ENCODE measurements around the gene MAD1L1. TPM values are rescaled to one million over a fixed set of nuclear protein-coding genes. Genes with fewer than 3 reads are reported as not detected.

Gene MAD1L1
- total and polyA plus RNA-seq, 7 donors, result 11.7 to 17.5 (median 15.6) TPM

DNA sequence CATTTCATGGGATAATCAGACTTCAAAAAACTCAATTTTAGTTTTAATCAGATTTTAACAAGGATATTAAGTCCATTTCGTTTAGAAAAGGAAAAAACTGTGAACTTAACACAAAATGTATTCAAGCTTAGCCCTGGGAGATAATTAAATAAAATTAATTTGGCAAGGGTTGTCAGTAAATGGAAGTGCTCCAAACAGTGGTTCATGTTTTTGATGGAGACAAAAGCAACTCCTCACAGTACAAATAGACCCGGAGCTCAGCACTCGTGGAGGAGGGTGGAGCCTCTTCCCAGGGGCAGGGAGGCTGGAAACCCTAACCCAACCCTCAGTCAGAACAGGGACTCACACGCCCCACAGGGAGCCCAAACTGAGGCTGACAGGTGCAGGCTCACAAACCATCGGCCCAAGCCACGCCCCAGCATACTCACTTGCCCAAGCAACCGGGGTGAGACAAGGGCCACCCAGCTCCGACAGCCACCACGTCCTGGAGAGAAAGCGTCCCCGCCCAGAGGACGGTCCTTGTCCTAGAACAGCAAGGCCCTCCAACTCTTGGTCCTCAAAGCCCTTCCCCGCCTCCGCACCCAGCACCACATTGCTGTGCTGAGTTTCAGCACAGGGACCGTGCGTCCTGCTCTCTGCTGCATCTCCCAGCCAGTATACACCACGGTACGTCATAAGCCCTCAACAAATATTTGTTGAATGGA, 39.8 kb downstream of the MAD1L1 start:
- Histone ChIP-seq H3K36me3 (ENCODE audit: insufficient read depth in 1 of 2, low read depth in 1 of 2) (no peaks in the 10 kb centered on the region), H3K4me3 (no peak overlapping the region), H3K27me3 (ENCODE audit: insufficient read depth in 3 of 3, low read length in 2 of 3) (no peaks in the 10 kb centered on the region), H3K4me1 (peaks cover 54% of the 10 kb centered on the region), H3K27ac (peak overlapping the region; percentile 68), H3K9me3 (no peaks in the 10 kb centered on the region)
- intact Hi-C loops (cut with DNase I), result loop anchor here in 1 of 2 donors (5.0 kb wide), 1 partner anchor 86 kb away; no protein-coding TSS in a partner anchor
- ATAC-seq, result peak; percentile 76 to 95 (median 90)
- DNase-seq, result peak; percentile 43 to 89
- TF ChIP-seq CTCF (IDR thresholded peaks at IDR 0.05), result no peak
- 36 to 59% (median 40%) methylated on average over 18 of the region's 18 CpGs for WGBS, 3 donors

DNA sequence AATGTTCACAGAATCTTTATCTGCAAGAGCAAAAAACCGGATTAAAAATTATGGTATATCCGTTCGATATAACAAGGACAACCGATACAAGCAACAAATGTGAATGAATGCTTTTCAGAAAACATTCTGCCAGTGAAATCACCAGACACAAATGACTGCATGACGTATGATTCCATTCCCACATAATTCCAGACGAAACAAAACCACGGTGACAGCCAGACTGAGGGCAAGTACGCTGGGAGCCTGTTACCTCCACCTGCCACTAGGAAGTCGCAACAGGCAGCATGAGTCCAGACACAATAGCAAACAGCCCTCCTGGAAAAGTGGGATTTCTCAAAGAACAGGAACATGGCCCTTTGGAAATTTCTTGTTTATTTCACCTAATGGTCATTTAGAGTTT, 41.7 kb downstream of the MAD1L1 start:
- no peak overlapping the region for H3K27ac ChIP-seq
- 81% methylated on average over 9 of the region's 9 CpGs for WGBS, 3 donors
- intact Hi-C loops (cut with DNase I), result loop anchor here in 1 of 2 donors (5.0 kb wide), 1 partner anchor 84 kb away; no protein-coding TSS in a partner anchor
- DNase-seq (no peak), ATAC-seq (no peak)
- peaks cover 36% of the 10 kb centered on the region for H3K4me1 ChIP-seq
- no peak for TF ChIP-seq CTCF (IDR thresholded peaks at IDR 0.05)
- no peaks in the 10 kb centered on the region for H3K36me3 ChIP-seq (ENCODE audit: insufficient read depth in 1 of 2, low read depth in 1 of 2)
- H3K9me3 ChIP-seq, result no peaks in the 10 kb centered on the region
- no peak overlapping the region for H3K4me3 ChIP-seq
- no peaks in the 10 kb centered on the region for H3K27me3 ChIP-seq (ENCODE audit: insufficient read depth in 3 of 3, low read length in 2 of 3)

- no peak for TF ChIP-seq CTCF (IDR thresholded peaks at IDR 0.05)
- no peaks in the 10 kb centered on the region for H3K36me3 ChIP-seq (ENCODE audit: insufficient read depth in 1 of 2, low read depth in 1 of 2)
- H3K27ac ChIP-seq, result no peak overlapping the region
- H3K4me3 ChIP-seq, result no peak overlapping the region
- H3K4me1 ChIP-seq, result peaks cover 31% of the 10 kb centered on the region
- no peaks in the 10 kb centered on the region for H3K27me3 ChIP-seq (ENCODE audit: insufficient read depth in 3 of 3, low read length in 2 of 3)
- WGBS, 3 donors, result 75 to 76% (median 75%) methylated on average over 10 of the region's 10 CpGs
- DNase-seq, result no peak
- intact Hi-C loops (cut with DNase I), result loop anchor here in 1 of 2 donors (5.0 kb wide), 1 partner anchor 83 kb away; no protein-coding TSS in a partner anchor
- no peaks in the 10 kb centered on the region for H3K9me3 ChIP-seq
- no peak for ATAC-seq
Measured at GRCh38 chr7:2190531-2190930, 42.2 kb downstream of the MAD1L1 start.

- no peak overlapping the region for H3K4me3 ChIP-seq
- ATAC-seq (no peak), DNase-seq (no peak)
- 81 to 86% (median 86%) methylated on average over 4 of the region's 4 CpGs for WGBS, 3 donors
- no peaks in the 10 kb centered on the region for H3K36me3 ChIP-seq (ENCODE audit: insufficient read depth in 1 of 2, low read depth in 1 of 2)
- no peaks in the 10 kb centered on the region for H3K9me3 ChIP-seq
- no peaks in the 10 kb centered on the region for H3K4me1 ChIP-seq
- no peaks in the 10 kb centered on the region for H3K27me3 ChIP-seq (ENCODE audit: insufficient read depth in 3 of 3, low read length in 2 of 3)
- TF ChIP-seq CTCF (IDR thresholded peaks at IDR 0.05), result no peak
- no peak overlapping the region for H3K27ac ChIP-seq
- intact Hi-C loops (cut with DNase I), result no loop called here
Measured at GRCh38 chr7:2186166-2186565, 46.6 kb downstream of the MAD1L1 start.
